ENCODE measurements around the gene DNAJC18. TPM values are rescaled to one million over a fixed set of nuclear protein-coding genes. Genes with fewer than 3 reads are reported as not detected.
A peak's percentile ranks its signal among the peaks of the same experiment; 100 is the strongest.

DNAJC18 gene
- total and polyA plus RNA-seq, 2 of the 8 experiments (the other 6 are each of a cell fraction or from before 2014, with no cell fraction given), result 7.8 to 29.2 TPM

GRCh38 chr5:139391570-139392323 lies 47.6 kb downstream of the DNAJC18 start:
- no peak overlapping the region for H2BK120ac ChIP-seq (replicated peaks; ENCODE audit: low read depth, low read length)
- 0 out of 2 replicates have a peak overlapping the region, but pooled peaks have one; percentile 53 for H2BK15ac ChIP-seq (ENCODE audit: low read length)
- H3K4ac ChIP-seq (replicated peaks; ENCODE audit: insufficient read length, low read depth, low read length), result peak overlapping the region; percentile 69
- peaks cover 3 to 41% (median 23%) of the 10 kb centered on the region in 4 experiments for H3K4me1 ChIP-seq (replicated peaks in 1 of 4; ENCODE audit: control insufficient read depth in 3 of 4, insufficient read depth in 4 of 4, low read length in 3 of 4)
- H4K5ac ChIP-seq (ENCODE audit: insufficient read length, low read depth, low read length), result no peak overlapping the region
- no peak overlapping the region for H2BK5ac ChIP-seq (ENCODE audit: low read depth, low read length)
- peak overlapping the region; percentile 82 to 85 for H3K4me2 ChIP-seq (ENCODE audit: insufficient read depth in 1 of 2, low read depth in 2 of 2, low read length in 2 of 2)
- peaks cover 14 to 34% (median 28%) of the 10 kb centered on the region in 4 experiments; a peak in 6 of 7 replicates for H3K27me3 ChIP-seq (replicated peaks in 1 of 4; ENCODE audit: control insufficient read depth in 3 of 4, extremely low read depth in 1 of 4, insufficient read depth in 3 of 4, low read length in 3 of 4)
- TF ChIP-seq SIN3A (conservative IDR thresholded peaks at IDR 0.05 in 1 of 2, IDR thresholded peaks at IDR 0.05 in 1 of 2; ENCODE audit: low read depth in 1 of 2, low read length in 2 of 2), result no peak
- H2BK12ac ChIP-seq (ENCODE audit: low read depth, low read length), result 0 out of 2 replicates have a peak overlapping the region, but pooled peaks have one; percentile 1
- 0 out of 2 replicates have a peak overlapping the region, but pooled peaks have one; percentile 3 for H2BK20ac ChIP-seq (ENCODE audit: low read length)
- peaks cover 27% of the 10 kb centered on the region; the same call in 1 of the 2 replicates for H3K23me2 ChIP-seq (ENCODE audit: low read depth, low read length)
- H3K79me2 ChIP-seq (ENCODE audit: control insufficient read depth in 1 of 2, insufficient read depth in 2 of 2, low read length in 2 of 2), result no peaks in the 10 kb centered on the region
- H3K9ac ChIP-seq (replicated peaks in 1 of 4; ENCODE audit: extremely low read depth in 1 of 4, low read depth in 3 of 4, low read length in 3 of 4), result no peak overlapping the region
- H3K9me3 ChIP-seq (ENCODE audit: insufficient read depth in 2 of 2, low read depth in 1 of 2, low read length in 1 of 2), result no peaks in the 10 kb centered on the region
- DNase-seq (ENCODE audit: low read depth in 1 of 2, low spot score in 2 of 2) (peak in 1 of 2 experiments; percentile 70), FAIRE-seq (no peak)
- peak overlapping the region; percentile 79; the same call in 1 of the 2 replicates for H2AK5ac ChIP-seq (ENCODE audit: low read depth, low read length)
- H3K18ac ChIP-seq (ENCODE audit: extremely low read depth, low read length), result no peak overlapping the region; the same call in 1 of the 2 replicates
- H3K23ac ChIP-seq (ENCODE audit: insufficient read length), result no peak overlapping the region
- ChIA-PET CTCF (ENCODE audit: partially characterized antibody) (interaction anchor here (0.6 to 3.1 kb wide), 12 partner anchors 10 to 256 kb away, joined by 3 to 16 read pairs (median 4); partner anchors contain the start of genes PAIP2 and SPATA24), POLR2A (ENCODE audit: partially characterized antibody) (interaction anchor here (0.6 to 3.9 kb wide), 14 partner anchors 7 to 657 kb away, joined by 3 to 25 read pairs (median 4); partner anchors contain the start of genes DNAJC18, MATR3, PAIP2 and SPATA24)
- H4K91ac ChIP-seq (replicated peaks; ENCODE audit: insufficient read length, low read length), result no peak overlapping the region
- peaks cover 0 to 3% of the 10 kb centered on the region in 2 experiments for H4K20me1 ChIP-seq (replicated peaks in 1 of 2; ENCODE audit: control insufficient read depth in 1 of 2, insufficient read depth in 2 of 2, low read length in 2 of 2)
- H3K27ac ChIP-seq (ENCODE audit: low read depth, low read length), result no peak overlapping the region
- H4K8ac ChIP-seq (ENCODE audit: extremely low read depth, insufficient read depth, low read length), result peak overlapping the region; percentile 28; the same call in 1 of the 2 replicates
- H3K36me3 ChIP-seq (ENCODE audit: control insufficient read depth in 2 of 4, insufficient read depth in 4 of 4, low read length in 3 of 4), result no peaks in the 10 kb centered on the region
- H3K56ac ChIP-seq (replicated peaks; ENCODE audit: insufficient read length, low read depth, low read length), result no peak overlapping the region
- no peaks in the 10 kb centered on the region; the same call in 1 of the 2 replicates for H3K79me1 ChIP-seq (ENCODE audit: low read depth, low read length)
- H2AFZ ChIP-seq (ENCODE audit: low read length), result no peak overlapping the region
- H3K4me3 ChIP-seq (ENCODE audit: extremely low read depth in 1 of 4, insufficient read depth in 2 of 4, low read depth in 3 of 4, low read length in 4 of 4), result peak overlapping the region; percentile 42 to 68 (median 54); a peak in 6 of 8 replicates
- no peak overlapping the region for H3K14ac ChIP-seq (ENCODE audit: insufficient read length)
- 72% methylated on average over 23 of the region's 33 CpGs; no CpG with 5 or more reads in 1 of the 2 experiments for WGBS, 2 experiments (ENCODE audit: extremely low coverage in 1 of 2, insufficient coverage in 1 of 2, insufficient read length in 1 of 2, insufficient replicate concordance in 2 of 2, low coverage in 1 of 2, low lambda C conversion rate in 2 of 2, missing lambda C conversion rate in 1 of 2)
